A549 (cell line): ENCODE results near the gene OPCML. TPM values are rescaled to one million over a fixed set of nuclear protein-coding genes. Genes with fewer than 3 reads are reported as not detected.

Source experiments
- ATAC-seq, 2 experiments: fragments of 200-7000 bp in 1 of 2; fragments of >200 bp in 1 of 2; cut with Nextera tagmentation in 1 of 2; cut with Tn5 transposase in 1 of 2; 3 replicates each; pipeline versions ENCODE4 v1.8.0 to v1.9.1; 2018 to 2020; ENCODE audit warnings: mild to moderate bottlenecking in 1 of 2, moderate library complexity in 1 of 2
- CTCF ChIA-PET: fragments of 300-600 bp; sonication (Branson Sonifier 250); formaldehyde crosslinking; extraction: SDS; loops from one replicate; lab custom pipeline; 2021; ENCODE audit warnings: antibody characterized with exemption, inconsistent platforms; lab: Yijun Ruan, JAX
- POLR2A ChIA-PET: fragments of 350-600 bp; formaldehyde crosslinking; extraction: SDS; loops from one replicate; lab custom pipeline; 2021; ENCODE audit warnings: antibody characterized with exemption, inconsistent platforms; lab: Yijun Ruan, JAX
- DNase-seq, 2 experiments: peaks; one replicate each; pipeline versions ENCODE4 v3.0.0 to v3.0.0-alpha.2; 2011 to 2016; ENCODE audit warnings: low read depth in 1 of 2, low spot score in 1 of 2
- FAIRE-seq: peaks from 2 replicates; lab custom pipeline; 2011; peaks lifted over from hg19 to GRCh38; lab: Jason Lieb, UNC
- H3K27ac ChIP-seq, 2 experiments: fragments of >200 bp; sonication (Bioruptor Twin); formaldehyde crosslinking; 3 replicates each; pipeline ENCODE4 v1.5.1; 2016 to 2017
- H3K4me1 ChIP-seq: fragments of >200 bp; sonication (Bioruptor Twin); formaldehyde crosslinking; 3 replicates; pipeline ENCODE4 v1.6.1; 2016
- H3K4me2 ChIP-seq: fragments of >200 bp; sonication (Bioruptor Twin); formaldehyde crosslinking; 3 replicates; pipeline ENCODE4 v1.6.1; 2016
- H3K4me3 ChIP-seq: fragments of >200 bp; sonication (Bioruptor Twin); formaldehyde crosslinking; 3 replicates; pipeline ENCODE4 v1.5.1; 2016
- H3K9me3 ChIP-seq: fragments of >200 bp; sonication (Bioruptor Twin); formaldehyde crosslinking; 3 replicates; pipeline ENCODE4 v1.6.1; 2016
- CBX2 ChIP-seq: fragments of 200-600 bp; sonication (generic); IDR thresholded peaks from 2 replicates; pipeline ENCODE4 v1.6.1; 2016; ENCODE audit warnings: low read depth, mild to moderate bottlenecking, borderline replicate concordance
- CBX8 ChIP-seq: fragments of 200-600 bp; sonication (generic); IDR thresholded peaks from 2 replicates; pipeline ENCODE4 v1.6.1; 2016
- CTCF ChIP-seq: fragments of >200 bp; sonication (Bioruptor Twin); formaldehyde crosslinking; IDR thresholded peaks from 3 replicates; pipeline ENCODE4 v1.5.1; 2016
- EHF ChIP-seq: fragments of 250-450 bp; sonication (Bioruptor Pico); IDR thresholded peaks from 2 replicates; pipeline ENCODE4 v1.5.0; 2020; ENCODE audit warnings: mild to moderate bottlenecking
- ELK1 ChIP-seq: fragments of 150-350 bp; IDR thresholded peaks from 2 replicates; pipeline ENCODE4 v1.6.1; 2014; ENCODE audit warnings: low read depth, mild to moderate bottlenecking, low read length
- ESRRA ChIP-seq: fragments of 150-350 bp; IDR thresholded peaks from 2 replicates; pipeline ENCODE4 v1.6.1; 2014; ENCODE audit warnings: mild to moderate bottlenecking, low read length, borderline replicate concordance
- FOXS1 ChIP-seq: fragments of 250-450 bp; sonication (Bioruptor Pico); IDR thresholded peaks from 2 replicates; pipeline ENCODE4 v1.5.0; 2020; ENCODE audit warnings: mild to moderate bottlenecking, moderate library complexity
- GATA3 ChIP-seq: IDR thresholded peaks from 2 replicates; pipeline ENCODE4 v1.6.1; 2012; ENCODE audit warnings: borderline replicate concordance
- HDAC2 ChIP-seq: fragments of 200-600 bp; sonication (generic); IDR thresholded peaks from 2 replicates; pipeline ENCODE4 v1.6.1; 2016
- HMGXB4 ChIP-seq: fragments of 250-450 bp; sonication (Bioruptor Pico); IDR thresholded peaks from 2 replicates; pipeline ENCODE4 v1.5.0; 2021; ENCODE audit warnings: mild to moderate bottlenecking, moderate library complexity, borderline replicate concordance
- HOXA7 ChIP-seq: fragments of 250-450 bp; sonication (Bioruptor Pico); IDR thresholded peaks from 2 replicates; pipeline ENCODE4 v1.5.0; 2020; ENCODE audit warnings: mild to moderate bottlenecking, moderate library complexity
- JUN ChIP-seq, 2 experiments: fragments of >200 bp; sonication (Bioruptor Twin); formaldehyde crosslinking; IDR thresholded peaks; 2 replicates in 1 of 2; 3 replicates in 1 of 2; pipeline ENCODE4 v1.6.1; 2016 to 2017
- KDM1A ChIP-seq: fragments of 200-600 bp; sonication (generic); IDR thresholded peaks from 2 replicates; pipeline ENCODE4 v1.6.1; 2016; ENCODE audit warnings: low read depth, mild to moderate bottlenecking
- KDM5A ChIP-seq: fragments of 200-600 bp; sonication (generic); IDR thresholded peaks from 2 replicates; pipeline ENCODE4 v1.6.1; 2016; ENCODE audit warnings: antibody characterized with exemption, mild to moderate bottlenecking
- MAFK ChIP-seq: fragments of 450-650 bp; IDR thresholded peaks from 2 replicates; pipeline ENCODE4 v1.6.1; 2014; ENCODE audit not compliant: partially characterized antibody
- MAZ ChIP-seq: fragments of 150-350 bp; IDR thresholded peaks from 2 replicates; pipeline ENCODE4 v1.6.1; 2014; ENCODE audit warnings: antibody characterized with exemption, low read depth, low read length, borderline replicate concordance
- MYC ChIP-seq: IDR thresholded peaks from 2 replicates; pipeline ENCODE4 v1.6.1; 2012; ENCODE audit warnings: mild to moderate bottlenecking, inconsistent platforms, low read length, improper control_type of control experiment, borderline replicate concordance
- NR3C1 ChIP-seq: fragments of >200 bp; sonication (Bioruptor Twin); formaldehyde crosslinking; IDR thresholded peaks from 3 replicates; pipeline ENCODE4 v1.6.1; 2017
- POLR2AphosphoS2 ChIP-seq: conservative IDR thresholded peaks from 2 replicates; pipeline ENCODE4 v1.6.1; 2012; ENCODE audit warnings: low read length, improper control_type of control experiment, inconsistent platforms
- SMC3 ChIP-seq: fragments of >200 bp; sonication (Bioruptor Twin); formaldehyde crosslinking; IDR thresholded peaks from 3 replicates; pipeline ENCODE4 v1.6.1; 2018; ENCODE audit warnings: inconsistent platforms
- SREBF2 ChIP-seq: fragments of 450-650 bp; IDR thresholded peaks from 2 replicates; pipeline ENCODE4 v1.6.1; 2014; ENCODE audit warnings: mild to moderate bottlenecking, moderate library complexity
- ZC3H11A ChIP-seq: fragments of 450-650 bp; IDR thresholded peaks from 2 replicates; pipeline ENCODE4 v1.6.1; 2014; ENCODE audit warnings: antibody characterized with exemption, mild to moderate bottlenecking
- ZFP36 ChIP-seq: fragments of 450-650 bp; IDR thresholded peaks from 2 replicates; pipeline ENCODE4 v1.6.1; 2014; ENCODE audit warnings: borderline replicate concordance; ENCODE audit not compliant: partially characterized antibody
- ZSCAN20 ChIP-seq: fragments of 250-450 bp; sonication (Bioruptor Pico); IDR thresholded peaks from 2 replicates; pipeline ENCODE4 v1.8.0; 2022; ENCODE audit warnings: mild to moderate bottlenecking, moderate library complexity
- WGBS: methylation state at CpG from one replicate; pipeline ENCODE4 v1.1.6; 2017; ENCODE audit errors: missing lambda C conversion rate; 5-methylcytosine and 5-hydroxymethylcytosine counted together
- polyA plus RNA-seq, 4 experiments: library from polyadenylated mRNA; depleted of rRNA in 3 of 4; stranded (reverse); fragments of >200 nt; fragmentation: RNase III in 1 of 4; extraction: RNeasy Plus Mini Kit Qiagen cat#74134 plus additional on column Dnase treatment in 1 of 4; gene quantifications; 2 replicates in 3 of 4; 3 replicates in 1 of 4; pipeline ENCODE4 v1.2.3, GENCODE V29; 2011 to 2017
- TF ChIP-seq, protein P1 (sequence below): fragments of >200 bp; sonication (Bioruptor Twin); formaldehyde crosslinking; IDR thresholded peaks from 2 replicates; pipeline ENCODE4 v1.6.1; 2016
- TF ChIP-seq, protein P2 (sequence below): fragments of 450-650 bp; IDR thresholded peaks from 2 replicates; pipeline ENCODE4 v1.6.1; 2014; ENCODE audit warnings: antibody characterized with exemption

Gene OPCML
- polyA plus RNA-seq, 2 of the 4 experiments (the other 2 are of a cell fraction) = not detected

DNA sequence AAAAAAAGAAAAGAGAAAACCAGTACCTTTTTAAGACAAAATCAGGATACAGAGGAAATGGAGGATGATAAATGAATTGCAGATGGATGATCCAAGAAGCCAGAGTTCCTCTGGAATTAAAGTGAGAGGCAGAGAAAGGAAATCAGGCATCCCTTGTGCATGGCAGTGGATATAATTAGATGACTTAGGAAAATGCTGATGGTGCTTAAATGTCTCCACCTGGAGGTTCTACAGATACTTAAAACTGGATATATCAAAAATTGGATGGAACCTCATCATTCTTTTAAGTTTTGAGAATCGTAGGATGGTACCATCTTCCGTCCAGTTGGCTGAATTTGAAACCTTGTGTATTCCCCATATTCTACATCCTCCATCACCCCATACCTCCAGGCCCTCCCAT is 1121.9 kb downstream of the OPCML start:
- TF ChIP-seq MAZ (no peak), MAFK (peak; percentile 51)
- WGBS = 0% methylated on average over 2 of the region's 2 CpGs
- Histone ChIP-seq H3K4me1 (no peaks in the 10 kb centered on the region), H3K9me3 (no peaks in the 10 kb centered on the region), H3K4me3 (no peak overlapping the region), H3K4me2 (no peak overlapping the region), H3K27ac (no peak overlapping the region)
- ATAC-seq (no peak), FAIRE-seq (no peak), DNase-seq (no peak)
- CTCF ChIA-PET = no interaction called here
- POLR2A ChIA-PET = no interaction called here

DNA sequence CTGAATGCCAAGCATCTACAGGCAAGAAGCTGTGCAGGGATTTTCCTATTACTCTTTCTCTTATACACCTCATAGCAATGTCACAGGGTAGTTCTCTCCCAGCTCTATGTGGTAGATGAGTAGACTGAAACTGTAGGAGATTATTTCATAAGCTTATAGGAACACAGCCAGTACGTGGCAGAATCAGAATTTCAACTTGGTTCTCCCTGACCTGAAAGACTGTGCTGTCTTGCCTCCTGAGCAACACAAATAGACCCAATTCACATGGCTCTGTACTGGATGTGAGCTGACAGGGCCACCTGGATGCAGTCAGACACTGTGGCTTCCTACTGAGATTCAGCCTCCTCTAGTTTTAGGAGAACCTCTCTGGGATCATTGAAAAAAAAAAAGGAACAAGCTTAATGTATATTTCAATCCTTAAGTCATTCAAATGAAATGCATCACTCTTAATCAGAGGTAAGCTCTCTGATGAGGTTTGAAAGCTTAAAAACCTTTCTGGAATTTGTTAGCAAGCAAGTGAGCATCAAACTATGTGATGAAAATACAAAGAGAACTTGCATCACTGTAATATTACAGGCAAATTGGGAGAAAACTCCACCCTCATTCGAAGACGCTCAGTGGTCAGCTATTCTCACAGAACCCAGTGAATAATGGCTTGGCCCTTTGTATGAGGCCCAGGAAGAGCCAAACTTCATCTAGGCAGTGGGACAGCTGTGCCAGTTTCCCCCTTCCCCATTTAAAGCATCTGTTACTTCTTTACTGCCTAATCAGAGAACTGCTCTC is 1122.5 kb downstream of the OPCML start:
- ChIA-PET POLR2A (no interaction called here), CTCF (no interaction called here)
- Histone ChIP-seq H3K9me3 (no peaks in the 10 kb centered on the region), H3K27ac (no peak overlapping the region), H3K4me3 (no peak overlapping the region), H3K4me2 (no peak overlapping the region), H3K4me1 (no peaks in the 10 kb centered on the region)
- WGBS = 10% methylated on average over 3 of the region's 3 CpGs
- DNase-seq (no peak), ATAC-seq (no peak), FAIRE-seq (no peak)
- no peak for TF ChIP-seq ZFP36
- no peak for TF ChIP-seq CTCF

DNA sequence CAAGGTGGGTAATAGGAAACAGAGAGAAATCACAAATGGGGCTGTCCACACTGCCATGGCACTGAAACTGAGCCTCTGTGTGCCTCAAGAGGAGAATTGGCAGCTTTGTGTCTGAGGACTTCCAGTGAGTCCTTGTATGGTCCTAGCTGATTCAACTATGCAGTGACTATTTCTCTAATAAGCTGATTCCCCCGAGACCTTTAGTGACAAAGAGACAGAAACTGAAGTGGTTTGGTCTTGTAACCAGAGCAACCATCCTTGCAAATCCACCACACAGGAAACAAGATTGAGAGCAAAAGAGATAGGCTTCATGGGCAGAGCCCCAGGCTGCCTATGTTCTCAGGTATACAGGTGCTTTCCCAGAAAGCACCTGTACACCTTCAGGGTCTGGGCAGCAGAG is 1123.4 kb downstream of the OPCML start:
- FAIRE-seq = no peak
- H3K4me3 ChIP-seq = no peak overlapping the region
- TF ChIP-seq MYC (no peak), EHF (CRISPR knock-in tag) (no peak), KDM5A (no peak), ZC3H11A (no peak), CBX8 (no peak), MAZ (no peak), FOXS1 (no peak), ELK1 (no peak)
- TF ChIP-seq, protein P1, sequence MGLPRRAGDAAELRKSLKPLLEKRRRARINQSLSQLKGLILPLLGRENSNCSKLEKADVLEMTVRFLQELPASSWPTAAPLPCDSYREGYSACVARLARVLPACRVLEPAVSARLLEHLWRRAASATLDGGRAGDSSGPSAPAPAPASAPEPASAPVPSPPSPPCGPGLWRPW = no peak
- TF ChIP-seq, all 56 proteins: peak for 0
- Histone ChIP-seq H3K9me3 (no peaks in the 10 kb centered on the region), H3K4me2 (no peak overlapping the region), H3K4me1 (no peaks in the 10 kb centered on the region), H3K27ac (no peak overlapping the region)
- ATAC-seq = no peak
- no peak for DNase-seq
- 0% methylated on average over 1 of the region's 1 CpG for WGBS
- CTCF ChIA-PET = no interaction called here
- POLR2A ChIA-PET = no interaction called here

DNA sequence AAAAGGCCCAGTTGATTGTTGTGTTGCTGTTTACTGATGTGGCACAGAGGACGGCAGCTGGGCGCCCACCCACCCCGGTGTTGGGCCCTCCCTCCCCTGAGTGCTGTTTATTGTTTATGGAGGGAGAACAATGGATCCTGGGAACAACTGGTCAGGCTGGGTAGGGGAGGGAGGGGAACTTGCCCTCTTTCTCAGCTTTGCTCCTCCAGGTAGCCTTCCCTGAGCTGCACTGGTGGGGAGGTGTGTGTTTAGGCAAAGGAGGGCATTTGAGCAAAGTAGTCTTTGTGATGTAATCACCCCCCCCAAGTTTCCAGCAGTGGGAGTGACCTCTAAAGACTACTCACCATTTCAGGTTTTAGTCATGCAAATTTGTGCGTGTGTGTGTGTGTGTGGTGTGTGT is 1126.6 kb downstream of the OPCML start:
- FAIRE-seq (no peak), ATAC-seq (no peak), DNase-seq (no peak)
- no peaks in the 10 kb centered on the region for H3K9me3 ChIP-seq
- H3K4me1 ChIP-seq = no peaks in the 10 kb centered on the region
- TF ChIP-seq HOXA7 (CRISPR knock-in tag) (no peak), KDM1A (no peak), GATA3 (no peak), POLR2AphosphoS2 (no peak), HDAC2 (no peak), JUN (IDR thresholded peaks at IDR 0.05) (no peak), ZSCAN20 (CRISPR knock-in tag) (no peak), SREBF2 (no peak), NR3C1 (no peak), HMGXB4 (CRISPR knock-in tag) (no peak), CBX2 (no peak), SMC3 (no peak), ESRRA (no peak)
- TF ChIP-seq, protein P2, sequence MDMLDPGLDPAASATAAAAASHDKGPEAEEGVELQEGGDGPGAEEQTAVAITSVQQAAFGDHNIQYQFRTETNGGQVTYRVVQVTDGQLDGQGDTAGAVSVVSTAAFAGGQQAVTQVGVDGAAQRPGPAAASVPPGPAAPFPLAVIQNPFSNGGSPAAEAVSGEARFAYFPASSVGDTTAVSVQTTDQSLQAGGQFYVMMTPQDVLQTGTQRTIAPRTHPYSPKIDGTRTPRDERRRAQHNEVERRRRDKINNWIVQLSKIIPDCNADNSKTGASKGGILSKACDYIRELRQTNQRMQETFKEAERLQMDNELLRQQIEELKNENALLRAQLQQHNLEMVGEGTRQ = no peak
- TF ChIP-seq, all 56 proteins: peak for 0
- ChIA-PET POLR2A (no interaction called here), CTCF (no interaction called here)
- WGBS = 10% methylated on average over 3 of the region's 4 CpGs
- H3K27ac ChIP-seq = no peak overlapping the region
- H3K4me2 ChIP-seq = no peak overlapping the region
- H3K4me3 ChIP-seq = no peak overlapping the region
